Stimulated activated CD4-positive, alpha-beta T cell treated with anti-CD3 and anti-CD28 coated beads, Interleukin-4, amount 100 ng/mL, for 24 hours (primary cell): ENCODE measurements around the gene PSG2.
"Not testable (repeated sequence)": the region's sequence is repeated elsewhere in the genome, so short reads cannot be mapped to it uniquely, and the experiment has no call there.

Experiments used
- DNase-seq: peaks from one replicate; pipeline ENCODE4 v3.0.0-alpha.2; 2020

PSG2 gene

DNA sequence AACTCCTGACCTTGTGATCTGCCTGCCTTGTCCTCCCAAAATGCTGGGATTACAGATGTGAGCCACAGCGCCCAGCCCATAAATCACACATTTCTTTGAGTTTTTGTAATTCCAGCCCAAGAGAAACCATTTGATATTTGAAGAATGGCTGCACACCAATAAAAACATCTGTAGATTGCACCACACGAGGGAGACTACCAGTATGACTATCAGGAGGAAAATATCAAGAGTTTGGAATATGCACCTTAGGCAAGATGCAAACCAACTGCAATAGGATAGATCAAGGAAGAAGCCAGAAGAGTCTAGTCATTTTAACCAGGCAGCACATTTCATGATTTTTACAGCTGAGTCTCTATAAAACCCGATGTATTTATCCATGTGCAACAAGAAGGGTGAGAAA lies 20.1 kb downstream of the PSG2 start:
- DNase-seq = not testable (repeated sequence)

DNA sequence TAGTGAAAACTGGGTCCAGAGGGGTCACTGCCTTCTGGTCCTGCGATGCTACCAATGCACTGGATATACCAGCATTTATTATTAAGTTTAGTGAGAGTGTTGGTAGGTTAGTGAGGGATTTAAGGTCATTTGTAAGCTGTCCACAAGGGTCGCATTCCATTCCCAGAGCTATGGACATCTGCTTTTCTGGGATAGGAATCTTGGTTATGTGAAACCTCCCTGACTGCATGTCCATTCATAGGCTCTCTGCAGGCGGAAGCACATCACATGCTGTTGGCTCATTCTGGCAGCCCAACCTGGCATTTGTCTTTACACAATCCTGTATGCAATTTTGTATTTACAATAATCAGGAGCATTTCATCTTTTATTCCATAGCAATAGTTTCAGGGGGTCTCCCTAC lies 21.2 kb downstream of the PSG2 start:
- not testable (repeated sequence) for DNase-seq

DNA sequence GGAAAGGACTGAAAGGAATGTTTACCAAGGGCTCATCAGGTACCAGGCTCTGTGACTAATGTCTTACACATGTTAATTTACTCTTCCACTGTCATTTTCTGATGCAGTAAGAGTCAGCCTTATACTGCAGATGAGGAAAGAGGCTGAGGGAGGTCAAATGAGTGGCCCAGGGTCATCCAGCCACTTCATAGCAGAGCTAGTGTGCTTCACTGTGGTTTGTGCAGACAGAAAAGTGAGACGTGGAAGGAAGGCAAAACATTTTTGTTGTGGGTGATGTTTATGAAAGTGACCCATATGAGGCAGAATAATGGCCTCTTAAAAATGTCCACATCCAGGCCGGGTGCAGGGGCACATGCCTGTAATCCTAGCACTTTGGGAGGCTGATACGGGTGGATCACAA lies 22.2 kb downstream of the PSG2 start:
- not testable (repeated sequence) for DNase-seq

GRCh38 chr19:43059482-43059881 lies 23.0 kb downstream of the PSG2 start:
- DNase-seq = not testable (repeated sequence)

DNA sequence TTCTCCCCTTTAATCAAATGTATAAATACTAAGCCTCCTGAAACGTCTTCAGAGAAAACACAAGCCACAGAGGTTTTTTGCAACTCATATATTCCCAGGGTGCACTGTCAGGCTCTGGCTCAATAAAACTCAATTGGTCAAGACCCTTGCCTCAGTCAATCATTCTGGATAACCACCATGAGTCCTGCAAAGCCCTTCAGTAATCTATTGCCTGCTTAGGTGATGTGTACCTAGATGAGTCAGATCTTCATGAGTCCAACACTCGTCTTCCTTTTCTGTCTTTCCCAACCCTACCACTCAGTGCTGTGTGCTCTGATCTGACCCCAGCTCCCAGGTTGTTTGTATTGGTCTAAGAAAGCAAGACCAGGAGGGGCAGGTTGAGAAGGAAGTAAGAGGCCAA lies 24.1 kb downstream of the PSG2 start:
- not testable (repeated sequence) for DNase-seq

GRCh38 chr19:43047966-43048365 lies 34.5 kb downstream of the PSG2 start:
- DNase-seq = not testable (repeated sequence)

- DNase-seq = not testable (repeated sequence)
Measured at GRCh38 chr19:43046578-43046977, 35.9 kb downstream of the PSG2 start.

GRCh38 chr19:43043492-43044180 lies 38.9 kb downstream of the PSG2 start:
- not testable (repeated sequence) for DNase-seq

DNA sequence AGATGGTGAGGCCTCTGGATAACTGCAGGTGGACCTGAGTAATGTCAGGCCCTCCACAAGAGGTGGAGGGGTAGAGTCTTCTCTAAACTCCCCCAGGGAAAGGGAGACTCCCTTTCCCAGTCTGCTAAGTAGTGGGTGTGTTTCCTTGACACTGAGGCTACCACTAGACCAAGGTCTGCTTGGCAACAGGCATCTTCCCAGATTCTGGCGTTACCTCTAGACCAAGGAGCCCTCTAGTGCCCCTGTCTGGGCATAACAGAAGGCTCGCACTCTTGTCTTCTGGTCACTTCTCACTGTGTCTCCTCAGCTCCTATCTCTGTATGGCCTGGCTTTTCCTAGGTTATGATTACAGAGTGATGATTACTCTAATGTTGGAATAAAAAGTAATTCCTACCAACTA lies 50.9 kb downstream of the PSG2 start:
- DNase-seq = not testable (repeated sequence)

DNA sequence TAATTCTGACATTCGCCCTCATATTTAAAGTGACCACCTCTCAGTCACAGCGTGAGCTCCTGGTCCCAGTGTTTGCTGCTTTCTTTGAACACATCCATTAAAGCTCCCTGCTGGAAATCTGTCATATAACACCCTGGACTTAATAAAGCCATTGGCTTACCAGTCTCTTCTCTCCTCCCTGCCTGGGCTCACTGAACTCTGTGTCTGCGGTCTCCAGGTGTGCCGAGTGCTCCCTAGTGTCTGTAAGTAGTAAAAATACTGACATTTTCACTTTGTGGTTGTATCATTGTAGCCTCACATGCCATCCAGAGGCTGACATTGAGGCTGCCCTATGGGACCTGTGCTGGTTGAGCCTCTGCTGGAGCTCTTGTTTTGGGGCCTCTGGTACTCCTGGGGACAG lies 53.6 kb downstream of the PSG2 start:
- no peak for DNase-seq

- not testable (repeated sequence) for DNase-seq
Measured at GRCh38 chr19:43027985-43028384, 54.5 kb downstream of the PSG2 start.

DNA sequence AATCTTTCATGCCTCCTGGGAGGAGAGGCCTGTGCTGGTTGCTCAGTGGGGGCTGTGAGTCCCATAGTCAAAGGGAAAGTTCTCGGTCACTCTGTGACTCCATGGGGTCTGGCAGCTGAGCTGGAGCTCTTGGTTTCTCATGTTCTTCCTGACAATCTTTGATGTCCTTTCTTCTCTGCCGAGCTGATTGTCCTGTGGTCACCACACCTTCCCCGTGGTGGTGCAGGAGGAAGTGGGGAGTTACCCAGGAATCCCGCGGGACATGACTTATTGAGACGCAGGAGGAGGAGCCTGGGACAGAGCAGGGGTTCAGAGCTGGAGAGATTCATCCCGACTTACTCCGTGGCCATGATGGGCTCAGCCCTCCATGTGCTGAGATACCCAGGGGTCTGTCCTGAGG lies 55.4 kb downstream of the PSG2 start:
- DNase-seq = not testable (repeated sequence)

DNA sequence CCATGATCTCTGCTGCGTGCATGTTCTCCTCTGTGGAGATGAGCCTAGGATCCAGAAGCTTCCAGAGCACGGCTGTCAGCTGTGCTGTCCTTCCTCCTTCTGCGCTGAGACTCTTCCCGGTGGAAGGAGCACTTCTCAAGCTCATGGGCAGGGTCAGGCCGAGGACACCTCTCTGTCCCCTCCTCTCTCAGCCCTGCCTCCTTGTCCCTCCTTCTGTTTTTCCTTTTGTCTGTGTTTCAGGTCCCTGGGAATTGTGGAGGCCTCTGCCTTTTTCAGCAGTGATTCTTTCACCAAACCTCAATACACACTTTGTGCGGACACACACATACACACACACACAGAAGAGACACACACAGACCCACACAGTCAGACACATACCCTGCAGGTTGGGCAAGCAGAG lies 56.1 kb downstream of the PSG2 start, which contains the start of gene PSG11:
Gene PSG11 (minus strand): TSS at position 101 of the 400 bp plus-strand sequence. CDS start 97 bp downstream, at position 4.
- not testable (repeated sequence) for DNase-seq

- not testable (repeated sequence) for DNase-seq
Measured at GRCh38 chr19:43022098-43022497, 60.4 kb downstream of the PSG2 start.

DNA sequence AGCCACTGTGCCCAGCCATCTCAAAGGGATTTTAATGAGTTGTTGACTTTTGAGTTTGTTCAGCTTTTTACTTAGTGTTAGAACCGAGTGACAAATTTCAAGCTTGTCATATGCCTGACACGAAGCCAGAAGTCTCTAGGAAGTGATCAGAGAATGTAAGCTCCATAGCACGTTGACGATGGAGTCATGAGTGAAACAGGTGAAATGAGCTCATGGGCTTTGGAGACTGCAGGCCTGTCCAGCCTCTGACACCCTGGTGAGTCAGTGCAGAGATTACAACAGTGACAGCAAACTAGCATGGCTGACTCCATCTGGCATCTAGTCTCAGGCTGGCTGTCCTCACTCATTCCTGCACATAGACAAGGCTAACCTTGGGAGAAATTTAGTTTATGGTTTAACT lies 60.9 kb downstream of the PSG2 start:
- not testable (repeated sequence) for DNase-seq

DNA sequence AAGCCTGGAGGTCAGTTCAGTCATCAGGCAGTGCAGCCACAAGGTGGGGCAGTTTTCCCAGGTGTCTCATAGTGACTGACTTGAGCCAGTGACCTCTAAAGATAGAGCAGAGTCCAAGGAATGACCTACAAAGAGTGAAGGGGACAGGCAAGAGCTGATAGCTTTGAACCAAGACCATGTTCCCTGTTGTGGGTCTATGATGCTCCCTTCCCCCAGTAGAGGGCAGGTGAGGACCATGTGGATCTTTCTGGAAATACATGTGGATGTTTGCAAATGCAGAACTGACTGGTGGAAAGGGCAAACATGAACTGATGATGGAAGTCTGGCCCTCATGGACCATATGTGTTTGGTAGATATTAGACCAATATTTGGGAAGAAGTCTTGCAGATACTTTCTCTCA lies 62.9 kb downstream of the PSG2 start:
- DNase-seq = not testable (repeated sequence)
